Sigmoid colon (tissue), 4 donors: ENCODE results near the gene SLC15A5.

Experiments used
- CTCF ChIP-seq, 4 experiments: fragments of 450-650 bp in 3 of 4; fragments of 200-600 bp in 1 of 4; IDR thresholded peaks; one replicate each; pipeline ENCODE4 v1.5.1; 2016 to 2019; ENCODE audit warnings: antibody characterized with exemption in 4 of 4, mild to moderate bottlenecking in 3 of 4, moderate library complexity in 2 of 4
- EP300 ChIP-seq, 4 donors: sonication (generic); formaldehyde crosslinking; IDR thresholded peaks; one replicate each; pipeline ENCODE4 v1.6.1; 2017; ENCODE audit warnings: antibody characterized with exemption in 4 of 4
- POLR2AphosphoS5 ChIP-seq, 4 donors: sonication (generic); formaldehyde crosslinking; IDR thresholded peaks; one replicate each; pipeline ENCODE4 v1.6.1; 2017; ENCODE audit warnings: antibody characterized with exemption in 4 of 4

- TF ChIP-seq POLR2AphosphoS5 (IDR thresholded peaks at IDR 0.05) (no peak), CTCF (IDR thresholded peaks at IDR 0.05) (no peak), EP300 (IDR thresholded peaks at IDR 0.05) (no peak)
Measured at GRCh38 chr12:16198884-16199283, 78.6 kb downstream of the SLC15A5 start.
